ENCODE results near the gene KCNB1. TPM values are rescaled to one million over a fixed set of nuclear protein-coding genes. Genes with fewer than 3 reads are reported as not detected.

KCNB1 gene
- total RNA-seq, 1 donor = under 0.01 TPM

DNA sequence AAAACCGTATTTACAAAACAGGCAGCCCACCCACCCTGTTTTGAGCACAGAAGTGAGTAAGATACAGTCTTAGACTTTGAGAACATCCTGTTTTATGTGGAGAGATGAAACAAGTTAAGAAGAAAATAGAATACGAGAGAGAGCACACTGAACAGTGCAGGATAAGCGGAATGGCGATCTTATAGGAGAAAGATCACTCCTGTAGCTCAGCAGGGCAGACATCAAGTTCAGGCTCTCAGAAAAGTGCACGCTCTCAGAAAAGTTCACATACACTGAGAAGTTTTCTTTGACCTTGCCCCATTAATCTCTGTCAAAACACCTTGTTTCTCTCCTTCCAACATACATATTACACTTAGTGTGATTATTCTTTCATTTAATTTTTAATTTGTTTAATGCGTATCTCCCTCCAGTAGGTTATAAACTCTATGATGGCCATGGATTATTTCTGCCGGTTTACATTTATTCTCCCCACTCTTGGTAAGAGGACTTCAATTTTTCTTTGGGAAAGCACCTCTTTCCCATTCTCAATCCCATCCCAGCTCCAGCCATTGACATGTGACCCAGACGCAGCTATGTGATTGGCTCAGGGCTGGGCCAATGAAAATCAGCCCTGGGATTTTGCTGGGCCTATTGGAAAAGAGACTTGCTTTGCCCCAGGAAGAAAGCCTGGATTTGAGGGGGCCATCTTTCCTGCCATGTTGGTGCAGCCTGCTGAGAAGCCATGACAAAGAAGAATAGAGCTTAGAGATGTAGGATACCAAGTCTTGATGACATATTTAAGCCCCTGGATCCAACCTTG lies 16.2 kb downstream of the KCNB1 start:
- H3K4me1 ChIP-seq (ENCODE audit: insufficient read depth, low read length) = no peaks in the 10 kb centered on the region
- H3K27me3 ChIP-seq (ENCODE audit: insufficient read depth, low read length) = peaks cover 3% of the 10 kb centered on the region
- H3K4me3 ChIP-seq (ENCODE audit: low read length) = no peak overlapping the region
- no peaks in the 10 kb centered on the region for H3K9me3 ChIP-seq (ENCODE audit: low read depth, low read length)

DNA sequence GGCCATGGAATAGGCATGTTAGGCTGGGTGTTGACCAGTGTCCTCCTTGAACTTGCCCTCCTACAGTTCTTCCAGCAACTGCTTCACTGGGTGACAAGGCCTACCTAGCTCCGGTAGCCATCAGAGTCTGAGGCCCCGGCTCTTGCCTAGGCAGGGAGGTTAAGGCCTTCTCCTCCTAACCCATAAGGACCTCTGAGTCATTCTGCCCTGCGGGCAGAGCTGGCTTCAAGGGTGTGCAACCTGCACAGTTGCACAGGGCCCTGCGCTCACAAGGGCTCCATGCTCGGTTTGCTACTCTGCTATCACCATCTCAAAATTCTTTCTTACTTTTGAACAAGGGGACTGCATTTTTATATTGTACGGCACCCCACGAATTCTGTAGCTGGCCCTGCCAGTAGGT lies 17.9 kb downstream of the KCNB1 start:
- H3K27me3 ChIP-seq (ENCODE audit: insufficient read depth, low read length) = no peaks in the 10 kb centered on the region
- H3K4me3 ChIP-seq (ENCODE audit: low read length) = no peak overlapping the region
- H3K9me3 ChIP-seq (ENCODE audit: low read depth, low read length) = no peaks in the 10 kb centered on the region
- H3K4me1 ChIP-seq (ENCODE audit: insufficient read depth, low read length) = no peaks in the 10 kb centered on the region

GRCh38 chr20:49462626-49463025 lies 19.8 kb downstream of the KCNB1 start:
- Histone ChIP-seq H3K4me3 (ENCODE audit: low read length) (no peak overlapping the region), H3K9me3 (ENCODE audit: low read depth, low read length) (no peaks in the 10 kb centered on the region), H3K27me3 (ENCODE audit: insufficient read depth, low read length) (no peaks in the 10 kb centered on the region), H3K4me1 (ENCODE audit: insufficient read depth, low read length) (no peaks in the 10 kb centered on the region)

DNA sequence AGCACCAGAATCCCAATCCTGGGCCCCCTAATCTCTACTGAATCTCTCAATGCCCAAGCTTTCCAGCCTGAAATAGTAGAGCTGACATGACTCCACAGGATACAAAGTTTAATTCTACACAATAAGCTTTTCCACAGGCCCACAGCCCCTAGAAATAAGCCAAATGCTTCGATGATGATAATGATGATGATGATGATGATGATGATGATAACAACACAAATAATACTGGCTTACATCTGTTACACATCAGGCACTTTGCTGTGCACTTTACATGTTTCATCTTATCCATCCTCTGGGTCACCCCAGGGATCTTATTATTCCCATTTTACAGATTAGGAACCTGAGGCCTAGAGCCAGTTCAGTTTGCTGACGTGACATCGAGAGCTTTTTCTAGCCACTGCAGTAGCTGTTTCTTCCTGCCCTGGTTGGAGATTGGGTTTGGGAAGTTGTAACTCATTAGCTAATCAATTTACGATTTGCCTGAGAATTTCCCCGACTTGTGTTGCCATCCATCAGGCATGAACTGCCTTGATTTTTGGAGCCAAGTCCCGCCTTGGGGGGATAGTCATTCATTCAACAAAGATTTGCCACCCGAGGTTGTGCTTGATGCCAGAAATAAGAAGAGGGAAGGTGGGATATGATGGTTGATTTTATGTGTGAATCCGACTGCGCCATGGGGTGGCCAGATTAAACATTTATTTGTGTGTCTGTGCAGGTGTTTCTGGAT lies 20.4 kb downstream of the KCNB1 start:
- H3K4me3 ChIP-seq (ENCODE audit: low read length) = no peak overlapping the region
- H3K4me1 ChIP-seq (ENCODE audit: insufficient read depth, low read length) = no peaks in the 10 kb centered on the region
- no peaks in the 10 kb centered on the region for H3K27me3 ChIP-seq (ENCODE audit: insufficient read depth, low read length)
- no peaks in the 10 kb centered on the region for H3K9me3 ChIP-seq (ENCODE audit: low read depth, low read length)

- Histone ChIP-seq H3K4me1 (ENCODE audit: insufficient read depth, low read length) (no peaks in the 10 kb centered on the region), H3K9me3 (ENCODE audit: low read depth, low read length) (no peaks in the 10 kb centered on the region), H3K4me3 (ENCODE audit: low read length) (no peak overlapping the region), H3K27me3 (ENCODE audit: insufficient read depth, low read length) (no peaks in the 10 kb centered on the region)
Measured at GRCh38 chr20:49460916-49461315, 21.6 kb downstream of the KCNB1 start.

DNA sequence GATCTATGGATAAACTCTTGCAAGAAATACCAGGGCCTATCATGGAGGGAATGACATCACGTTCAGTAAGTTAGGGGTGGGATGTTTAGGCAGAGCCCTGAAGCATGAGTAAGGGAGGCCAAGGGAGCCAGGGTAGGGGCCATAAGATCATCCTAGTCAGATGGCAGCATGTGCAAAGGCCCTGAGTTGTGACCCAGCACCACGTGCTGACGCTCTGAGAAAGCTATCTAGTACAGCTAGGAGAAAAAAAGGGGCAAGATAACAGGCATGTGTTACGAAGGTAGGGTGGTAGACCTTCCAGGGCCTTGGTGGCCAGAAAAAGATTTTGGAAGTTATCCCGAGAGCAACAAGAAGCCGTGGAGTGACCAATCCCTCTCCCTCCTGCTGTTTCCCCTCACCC lies 22.3 kb downstream of the KCNB1 start:
- H3K9me3 ChIP-seq (ENCODE audit: low read depth, low read length) = no peaks in the 10 kb centered on the region
- H3K4me1 ChIP-seq (ENCODE audit: insufficient read depth, low read length) = no peaks in the 10 kb centered on the region
- H3K27me3 ChIP-seq (ENCODE audit: insufficient read depth, low read length) = no peaks in the 10 kb centered on the region
- H3K4me3 ChIP-seq (ENCODE audit: low read length) = no peak overlapping the region

DNA sequence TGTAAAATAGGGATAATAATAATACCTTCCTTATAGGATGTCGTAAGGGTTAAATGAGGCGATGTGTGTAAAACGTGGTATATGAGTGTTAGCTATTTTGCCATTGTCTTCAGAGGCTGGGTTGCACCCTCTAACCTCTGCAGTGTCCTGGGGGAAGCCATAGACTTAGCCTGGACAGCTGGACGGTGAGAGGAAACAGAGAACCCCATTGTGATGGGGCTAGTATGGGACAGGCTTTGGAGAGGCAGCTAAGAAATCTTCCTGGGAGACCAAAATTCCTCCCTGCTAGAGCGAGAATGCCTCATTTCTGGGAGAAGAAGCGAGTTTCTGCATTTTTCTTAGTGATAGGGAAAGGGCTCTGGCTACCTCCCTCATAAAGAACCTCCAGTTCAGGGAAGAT lies 22.8 kb downstream of the KCNB1 start:
- Histone ChIP-seq H3K4me3 (ENCODE audit: low read length) (no peak overlapping the region), H3K4me1 (ENCODE audit: insufficient read depth, low read length) (no peaks in the 10 kb centered on the region), H3K9me3 (ENCODE audit: low read depth, low read length) (no peaks in the 10 kb centered on the region), H3K27me3 (ENCODE audit: insufficient read depth, low read length) (no peaks in the 10 kb centered on the region)

GRCh38 chr20:49457444-49457843 lies 25.0 kb downstream of the KCNB1 start:
- Histone ChIP-seq H3K4me3 (ENCODE audit: low read length) (no peak overlapping the region), H3K27me3 (ENCODE audit: insufficient read depth, low read length) (no peaks in the 10 kb centered on the region), H3K4me1 (ENCODE audit: insufficient read depth, low read length) (no peaks in the 10 kb centered on the region)

GRCh38 chr20:49456646-49457045 lies 25.8 kb downstream of the KCNB1 start:
- H3K27me3 ChIP-seq (ENCODE audit: insufficient read depth, low read length) = no peaks in the 10 kb centered on the region
- no peaks in the 10 kb centered on the region for H3K4me1 ChIP-seq (ENCODE audit: insufficient read depth, low read length)
- H3K9me3 ChIP-seq (ENCODE audit: low read depth, low read length) = no peaks in the 10 kb centered on the region
- no peak overlapping the region for H3K4me3 ChIP-seq (ENCODE audit: low read length)

More at GRCh38 chr20:49457444-49457843, 25.0 kb downstream of the KCNB1 start:
- no peaks in the 10 kb centered on the region for H3K9me3 ChIP-seq (ENCODE audit: low read depth, low read length)

GRCh38 chr20:49455691-49456090 lies 26.8 kb downstream of the KCNB1 start:
- H3K4me3 ChIP-seq (ENCODE audit: low read length) = no peak overlapping the region

GRCh38 chr20:49452011-49452482 lies 30.4 kb downstream of the KCNB1 start:
- no peaks in the 10 kb centered on the region for H3K27me3 ChIP-seq (ENCODE audit: insufficient read depth, low read length)
- H3K4me3 ChIP-seq (ENCODE audit: low read length) = no peak overlapping the region

More at GRCh38 chr20:49455691-49456090, 26.8 kb downstream of the KCNB1 start:
- Histone ChIP-seq H3K9me3 (ENCODE audit: low read depth, low read length) (no peaks in the 10 kb centered on the region), H3K27me3 (ENCODE audit: insufficient read depth, low read length) (no peaks in the 10 kb centered on the region), H3K4me1 (ENCODE audit: insufficient read depth, low read length) (no peaks in the 10 kb centered on the region)

DNA sequence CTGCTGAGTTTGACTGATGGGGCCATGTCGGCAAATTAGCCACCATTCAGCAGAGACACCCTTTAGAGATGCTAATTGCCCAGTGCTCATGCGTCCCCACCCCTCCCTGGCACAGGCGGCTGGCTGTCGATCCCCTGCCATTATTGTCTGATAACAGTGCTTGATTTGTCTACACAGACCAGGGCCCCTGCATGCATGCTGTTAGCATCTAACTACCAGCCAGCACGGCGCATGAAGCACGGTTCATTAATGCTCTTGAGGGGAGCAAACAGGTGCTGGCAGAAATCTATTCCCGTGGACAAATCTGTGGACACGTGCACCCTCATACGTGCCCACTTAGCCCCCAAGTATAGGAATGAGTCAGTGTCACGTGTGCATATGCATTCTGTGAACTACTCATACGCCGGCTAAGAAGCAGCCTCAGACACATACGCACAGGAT lies 32.2 kb downstream of the KCNB1 start:
- Histone ChIP-seq H3K9me3 (ENCODE audit: low read depth, low read length) (no peaks in the 10 kb centered on the region), H3K27me3 (ENCODE audit: insufficient read depth, low read length) (no peaks in the 10 kb centered on the region), H3K4me1 (ENCODE audit: insufficient read depth, low read length) (no peaks in the 10 kb centered on the region), H3K4me3 (ENCODE audit: low read length) (no peak overlapping the region)

More at GRCh38 chr20:49452011-49452482, 30.4 kb downstream of the KCNB1 start:
- H3K4me1 ChIP-seq (ENCODE audit: insufficient read depth, low read length) = no peaks in the 10 kb centered on the region
- no peaks in the 10 kb centered on the region for H3K9me3 ChIP-seq (ENCODE audit: low read depth, low read length)

GRCh38 chr20:49448917-49449316 lies 33.6 kb downstream of the KCNB1 start:
- Histone ChIP-seq H3K4me1 (ENCODE audit: insufficient read depth, low read length) (no peaks in the 10 kb centered on the region), H3K9me3 (ENCODE audit: low read depth, low read length) (no peaks in the 10 kb centered on the region), H3K27me3 (ENCODE audit: insufficient read depth, low read length) (peaks cover 2% of the 10 kb centered on the region), H3K4me3 (ENCODE audit: low read length) (no peak overlapping the region)

DNA sequence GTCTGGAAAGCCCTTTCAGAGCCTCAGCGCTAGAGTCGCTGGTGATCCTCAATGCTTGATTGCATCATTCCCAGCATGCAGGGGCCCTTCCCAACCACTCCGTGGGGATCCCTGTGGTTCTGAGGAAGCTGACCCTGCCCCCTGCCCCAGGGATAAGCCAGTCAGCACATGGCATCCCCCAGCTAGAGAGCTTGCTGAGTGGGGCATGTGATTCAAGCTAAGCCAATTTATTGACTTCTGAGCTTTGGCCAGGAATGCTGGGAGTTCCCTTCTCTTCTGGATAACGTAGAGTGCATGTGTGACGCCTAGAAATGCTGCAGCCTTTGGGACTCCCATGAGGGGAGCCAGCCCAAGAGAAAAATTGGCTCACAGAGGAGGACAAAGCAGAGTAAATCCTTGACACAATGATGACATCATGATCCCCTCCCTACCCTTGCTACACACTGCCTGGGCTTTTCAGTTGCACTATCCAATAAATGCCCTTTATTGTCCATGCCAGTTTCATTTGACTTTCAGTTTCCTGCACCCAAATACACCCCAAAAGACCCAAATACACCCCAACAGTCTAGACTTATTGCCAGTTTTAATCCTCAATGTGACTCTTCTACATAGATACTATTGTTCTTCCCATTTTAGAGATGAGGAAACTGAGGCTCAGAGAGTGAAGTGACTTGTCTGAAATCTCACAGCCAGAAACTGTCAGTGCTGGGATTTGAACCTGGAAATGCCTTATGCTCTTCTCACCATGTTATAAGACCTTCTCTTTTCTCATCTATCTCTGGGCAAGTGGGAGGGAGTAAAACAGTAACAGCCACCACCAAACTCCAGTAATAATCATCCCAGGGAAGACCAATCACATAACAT lies 34.3 kb downstream of the KCNB1 start:
- Histone ChIP-seq H3K4me3 (ENCODE audit: low read length) (no peak overlapping the region), H3K27me3 (ENCODE audit: insufficient read depth, low read length) (peaks cover 2% of the 10 kb centered on the region), H3K4me1 (ENCODE audit: insufficient read depth, low read length) (no peaks in the 10 kb centered on the region), H3K9me3 (ENCODE audit: low read depth, low read length) (no peaks in the 10 kb centered on the region)

DNA sequence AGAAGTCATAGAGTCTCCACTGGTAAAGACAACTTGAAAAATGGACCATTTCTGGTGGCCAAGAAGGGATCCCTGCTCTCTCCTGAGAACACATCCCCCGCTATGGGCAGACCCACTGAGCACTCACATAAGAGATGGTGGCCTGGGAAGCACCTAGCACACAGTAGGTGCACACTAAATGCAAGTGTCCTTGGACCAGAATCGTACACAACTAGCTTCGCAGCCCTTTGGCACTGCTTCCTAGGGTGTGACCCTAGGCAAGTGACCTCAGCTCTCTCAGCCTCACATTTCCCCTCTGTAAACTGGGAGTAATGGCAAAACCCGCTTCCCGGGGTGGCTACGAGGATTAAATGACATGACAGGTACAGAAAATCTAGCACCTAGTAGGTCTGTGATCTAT lies 35.1 kb downstream of the KCNB1 start:
- H3K27me3 ChIP-seq (ENCODE audit: insufficient read depth, low read length) = peaks cover 2% of the 10 kb centered on the region
- no peaks in the 10 kb centered on the region for H3K4me1 ChIP-seq (ENCODE audit: insufficient read depth, low read length)

More for the DNA sequence above, 35.1 kb downstream of the KCNB1 start:
- no peak overlapping the region for H3K4me3 ChIP-seq (ENCODE audit: low read length)
- no peaks in the 10 kb centered on the region for H3K9me3 ChIP-seq (ENCODE audit: low read depth, low read length)

All from mononuclear cell (primary cell).